NCI-H187 treated with DMSO at 0.1 percent for 48 hours (cell line): ENCODE results near the gene XYLB.

Experiments used
- DNase-seq: peaks from one replicate; lab custom pipeline; 2025; lab: John Stamatoyannopoulos, UW

The XYLB gene

DNA sequence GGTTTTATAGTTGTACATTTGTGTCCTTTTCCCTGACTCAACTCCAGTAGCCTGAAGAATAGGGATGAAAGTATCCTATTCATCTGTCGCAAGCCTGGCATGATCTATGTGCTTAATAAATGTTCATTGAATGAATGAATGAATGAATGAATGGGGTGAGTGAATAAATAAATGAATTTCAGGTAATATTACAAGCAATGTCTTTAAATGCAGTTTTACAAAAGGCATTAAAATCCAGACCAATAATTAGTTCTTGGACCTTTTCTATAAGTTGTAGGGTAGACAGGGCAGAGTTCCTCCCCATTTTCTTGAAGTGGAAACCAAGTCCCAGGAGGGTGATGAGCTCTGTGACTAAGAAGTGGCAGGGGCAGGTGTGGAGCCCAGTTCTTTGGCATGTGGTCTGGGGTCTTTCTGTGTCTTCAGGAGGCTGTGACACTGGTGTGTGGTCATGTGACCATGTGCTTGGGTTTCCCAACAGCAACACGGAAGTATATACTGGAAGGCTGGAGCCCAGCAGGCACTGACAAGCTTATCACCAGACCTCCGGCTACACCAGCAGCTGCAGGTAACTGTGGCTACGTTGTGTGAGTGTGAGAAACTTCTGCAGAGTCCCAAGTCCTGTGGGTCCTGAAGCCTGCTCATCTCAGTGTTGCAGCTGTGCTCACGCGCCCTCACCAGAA lies 18.3 kb downstream of the XYLB start:
- DNase-seq = no peak

DNA sequence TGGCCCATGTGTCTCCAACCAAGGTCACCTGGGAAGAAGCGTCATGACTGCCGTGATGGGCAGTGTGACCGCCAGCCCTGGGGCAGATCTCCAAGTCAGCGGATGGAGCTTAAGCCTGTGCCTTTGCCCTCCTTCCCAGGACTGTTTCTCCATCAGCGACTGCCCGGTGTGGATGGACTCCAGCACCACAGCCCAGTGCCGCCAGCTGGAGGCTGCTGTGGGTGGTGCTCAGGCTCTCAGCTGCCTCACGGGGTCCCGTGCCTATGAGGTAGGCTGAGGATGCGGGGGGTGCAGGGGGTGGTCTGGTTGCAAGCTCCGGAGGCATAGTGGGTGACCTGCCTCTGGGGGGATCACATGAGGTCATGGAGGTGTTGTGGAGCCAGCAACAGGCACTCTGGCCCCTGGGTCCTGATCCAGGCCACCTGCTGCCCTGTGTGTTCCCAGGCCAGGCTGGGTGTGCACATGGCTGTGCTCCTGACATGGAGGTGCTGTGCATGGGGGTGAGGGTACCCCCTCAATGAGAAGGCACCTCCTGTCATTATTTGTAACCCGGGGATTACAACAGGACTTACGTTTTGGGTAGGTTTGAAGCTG lies 19.0 kb downstream of the XYLB start:
- DNase-seq = no peak

DNA sequence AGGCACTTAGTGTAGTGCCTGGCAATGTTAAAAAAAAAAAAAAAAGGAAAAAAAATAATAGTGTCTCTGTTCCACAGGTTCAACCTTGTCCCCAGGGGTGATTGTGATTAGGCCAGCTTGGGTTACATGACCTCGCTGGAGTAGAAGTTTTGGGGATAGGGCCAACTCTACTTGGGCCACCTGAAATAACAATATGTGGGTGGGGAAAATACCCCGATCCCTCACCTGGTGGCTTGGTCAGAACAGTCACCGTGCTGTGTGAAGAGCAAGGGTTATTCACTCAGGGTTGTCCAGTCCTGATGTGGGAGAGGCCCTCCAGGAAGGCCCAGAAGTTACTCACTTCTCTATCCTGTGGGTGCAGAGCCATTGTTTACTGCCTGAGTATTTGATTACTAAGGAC lies 19.5 kb downstream of the XYLB start:
- no peak for DNase-seq

DNA sequence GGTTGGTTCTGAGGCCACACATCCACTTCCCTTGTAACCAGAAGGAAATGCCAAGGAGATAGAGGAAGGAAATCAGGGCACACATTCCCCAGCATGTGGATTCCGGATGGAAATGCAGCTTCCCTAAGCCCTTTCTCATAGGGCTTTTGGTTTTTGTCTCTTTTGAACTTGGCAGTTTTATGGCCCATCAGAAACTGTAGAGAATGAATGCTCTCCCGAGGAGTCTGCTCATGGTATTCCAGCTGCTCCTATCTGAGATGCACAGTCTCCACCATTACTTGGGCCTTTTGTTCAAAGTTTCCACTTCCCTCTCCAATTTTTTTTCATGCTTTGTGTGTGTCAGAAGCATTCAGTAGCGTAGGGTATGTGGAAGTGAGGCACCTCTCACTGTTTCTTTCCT lies 21.2 kb downstream of the XYLB start:
- no peak for DNase-seq

DNA sequence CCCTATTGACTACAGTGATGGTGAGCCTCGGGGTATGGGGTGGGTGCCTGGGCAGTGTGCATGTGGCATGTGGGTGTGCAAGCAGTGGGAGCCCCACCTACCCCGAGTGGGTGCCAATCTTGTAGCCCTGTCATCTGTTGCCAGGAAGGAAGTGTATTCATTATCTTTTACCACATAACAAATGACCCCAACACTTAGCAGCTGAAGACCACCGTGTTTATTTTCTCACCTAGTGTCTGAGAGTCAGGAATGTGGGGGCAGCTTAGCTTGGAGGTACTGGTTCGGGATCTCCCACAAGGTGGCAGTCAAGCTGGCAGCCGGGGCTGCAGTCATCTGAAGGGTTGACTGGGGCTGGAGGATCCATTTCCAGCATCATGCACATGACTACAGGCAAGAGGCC lies 21.7 kb downstream of the XYLB start:
- DNase-seq = no peak

DNA sequence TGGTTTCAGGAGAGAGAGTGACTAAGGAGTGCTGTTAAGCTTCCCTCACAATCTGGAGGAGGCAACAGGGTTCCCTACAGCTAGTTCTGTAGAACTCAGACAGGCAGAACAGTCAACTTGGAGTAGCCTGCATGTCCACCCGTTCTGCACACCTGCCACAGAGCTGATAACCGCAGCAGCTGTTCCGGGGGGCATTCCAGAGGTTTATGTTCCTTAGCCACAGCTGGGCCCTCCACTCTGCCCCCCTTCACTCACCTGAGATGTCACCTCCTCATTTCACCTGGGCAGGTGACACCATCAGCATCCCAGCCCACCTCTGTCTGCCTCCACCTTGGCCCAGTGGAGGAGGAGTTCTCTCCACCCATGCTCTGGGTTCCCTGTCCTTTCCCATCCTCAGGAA lies 22.6 kb downstream of the XYLB start:
- no peak for DNase-seq

DNA sequence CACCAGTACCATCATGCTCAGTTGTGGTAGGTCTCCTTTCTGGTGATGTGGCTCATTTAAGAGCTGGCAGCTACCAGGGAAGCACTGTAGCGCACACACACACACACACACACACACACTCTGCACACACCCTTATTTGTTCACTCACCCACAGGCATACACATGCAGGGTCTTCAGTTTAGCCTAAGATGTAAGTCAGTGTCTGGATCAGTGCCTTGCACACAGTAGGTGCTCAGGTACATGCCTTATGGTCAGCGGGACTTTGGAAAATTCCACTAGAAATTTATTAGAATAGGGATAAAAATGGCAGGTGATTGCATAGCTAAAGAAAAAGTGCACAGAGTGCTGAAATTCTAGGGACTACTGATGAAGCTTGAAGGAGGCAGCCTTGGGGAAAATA lies 23.6 kb downstream of the XYLB start:
- no peak for DNase-seq

DNA sequence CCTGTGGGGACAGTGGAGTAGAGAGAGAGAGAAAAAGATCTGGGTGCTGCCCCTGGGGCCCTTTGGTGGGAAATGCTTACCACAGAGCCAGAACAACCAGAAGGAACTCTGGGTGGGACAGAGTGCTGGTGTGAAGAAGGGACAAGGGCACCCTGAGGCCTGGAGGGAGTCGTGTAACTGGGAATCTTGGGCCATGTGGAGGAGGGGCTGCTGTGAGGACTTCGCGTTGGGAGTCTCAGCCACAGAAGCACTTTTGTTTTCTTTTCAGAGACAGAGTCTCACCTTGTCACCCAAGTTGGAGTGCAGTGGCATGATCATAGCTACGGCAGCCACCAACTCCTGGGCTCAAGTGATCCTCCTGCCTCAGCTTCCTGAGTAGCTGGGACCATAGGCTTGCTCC lies 24.3 kb downstream of the XYLB start:
- DNase-seq = no peak

DNA sequence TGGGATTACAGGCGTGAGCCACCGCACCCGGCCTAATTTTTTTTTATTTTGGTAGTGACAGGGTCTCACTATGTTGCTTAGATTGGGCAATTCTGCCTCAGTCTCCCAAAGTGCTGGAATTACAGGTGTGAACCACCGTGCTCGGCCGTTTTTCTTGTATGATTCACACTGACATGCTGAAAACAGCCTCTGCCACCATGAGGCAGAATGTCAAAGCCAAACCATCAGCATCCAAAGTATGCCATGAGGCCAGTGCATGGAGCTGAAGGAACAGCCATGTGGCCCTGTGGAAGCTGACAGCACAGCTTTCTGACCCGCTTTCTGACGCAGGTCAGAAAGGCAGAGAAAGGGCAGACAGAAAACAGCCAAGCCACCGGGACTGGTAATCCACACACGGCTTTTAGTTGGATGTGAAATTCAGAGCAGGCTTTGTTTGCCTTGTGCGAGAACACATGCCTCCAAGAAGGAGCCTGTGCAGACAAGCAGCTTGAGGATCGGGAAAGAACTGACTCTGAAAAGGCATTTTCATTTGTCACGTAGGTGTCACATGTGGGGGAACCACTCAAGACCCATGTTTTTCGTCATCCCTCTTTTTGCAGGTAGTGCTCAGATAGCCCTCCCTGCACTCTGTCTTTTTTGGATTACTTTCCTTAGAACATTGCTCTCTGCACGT lies 25.1 kb downstream of the XYLB start:
- DNase-seq = no peak

DNA sequence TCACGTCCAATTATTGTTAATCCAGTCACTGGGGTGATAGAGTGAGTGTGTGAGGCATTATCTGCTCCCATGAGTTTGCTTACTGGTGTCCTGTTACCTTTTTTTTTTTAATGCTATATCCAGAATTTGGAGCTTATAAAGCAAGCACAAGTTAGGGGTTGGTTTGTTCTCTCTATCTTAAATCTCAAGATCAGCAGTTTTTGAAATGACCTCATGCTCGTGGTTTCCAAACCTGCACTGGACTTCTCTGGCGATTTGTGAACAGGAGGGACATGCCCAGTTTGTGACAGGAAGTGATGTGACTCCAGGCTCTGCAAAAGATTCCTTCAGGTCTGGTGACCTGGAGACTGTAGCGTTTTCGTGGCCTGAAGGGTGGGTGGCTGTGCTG lies 25.6 kb downstream of the XYLB start:
- no peak for DNase-seq

DNA sequence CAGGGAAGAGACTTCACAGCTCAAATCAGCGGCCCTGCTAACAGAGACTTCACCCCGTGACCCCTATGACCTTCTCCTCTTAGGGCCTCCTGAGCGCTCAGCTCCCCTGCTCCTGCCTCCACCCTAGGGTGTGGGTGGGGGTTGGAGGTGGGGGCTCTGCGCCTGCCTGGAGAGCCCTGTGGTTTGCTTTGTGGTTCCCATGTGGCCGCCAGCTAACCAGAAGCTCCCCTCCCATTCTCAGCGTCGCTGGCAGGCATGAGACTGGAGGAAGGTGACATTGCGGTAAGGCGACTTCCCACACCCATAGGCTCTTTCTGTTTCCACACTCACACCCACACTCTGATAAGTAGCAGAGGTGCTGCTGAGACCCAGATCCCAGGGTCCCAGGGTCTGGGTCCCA lies 27.6 kb downstream of the XYLB start:
- no peak for DNase-seq

DNA sequence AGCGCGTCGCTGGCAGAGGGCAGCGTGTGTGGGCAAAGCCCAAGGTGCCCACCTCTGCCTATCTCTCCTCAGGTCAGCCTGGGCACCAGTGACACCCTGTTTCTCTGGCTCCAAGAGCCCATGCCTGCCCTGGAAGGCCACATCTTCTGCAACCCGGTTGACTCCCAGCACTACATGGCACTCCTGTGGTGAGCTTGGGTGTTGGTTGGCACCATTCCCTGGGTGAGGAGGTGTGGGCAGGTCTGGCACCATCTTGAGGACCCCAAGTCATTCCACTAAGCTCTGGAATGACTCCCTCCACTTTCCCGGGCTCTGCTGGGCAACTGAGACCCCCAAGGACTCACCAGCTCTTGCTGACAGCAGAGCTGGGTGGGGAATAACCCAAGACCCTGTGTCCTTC lies 28.5 kb downstream of the XYLB start:
- DNase-seq = no peak

DNA sequence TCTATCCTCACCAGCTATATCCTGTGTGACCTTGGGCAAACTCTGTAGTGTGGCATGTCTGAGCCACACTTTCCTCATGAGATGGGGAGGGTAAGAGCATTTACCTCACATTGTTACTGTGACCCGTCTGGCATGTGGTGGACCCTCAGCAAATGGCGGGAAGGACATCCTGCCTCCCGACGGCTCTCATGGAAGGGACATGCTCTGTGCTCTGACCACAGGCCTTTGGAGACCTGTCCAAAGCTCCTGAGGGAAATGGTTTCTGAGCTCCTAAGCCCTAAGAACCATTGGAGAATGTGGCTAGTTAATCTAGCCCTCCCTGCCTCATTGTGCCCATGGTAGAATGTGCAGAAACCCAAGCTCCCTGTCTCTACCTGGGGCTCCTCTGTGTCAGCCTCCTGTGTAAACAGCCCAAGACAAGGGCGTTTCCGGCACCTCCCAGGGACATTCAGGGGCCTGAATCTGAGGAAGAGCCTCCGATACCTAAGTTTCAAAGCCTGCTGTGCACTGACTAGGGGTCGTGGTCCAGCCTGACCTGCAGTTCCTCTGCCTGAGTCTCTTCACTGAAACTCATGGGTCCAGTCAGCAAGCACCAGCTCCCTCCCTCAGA lies 29.0 kb downstream of the XYLB start:
- no peak for DNase-seq

DNA sequence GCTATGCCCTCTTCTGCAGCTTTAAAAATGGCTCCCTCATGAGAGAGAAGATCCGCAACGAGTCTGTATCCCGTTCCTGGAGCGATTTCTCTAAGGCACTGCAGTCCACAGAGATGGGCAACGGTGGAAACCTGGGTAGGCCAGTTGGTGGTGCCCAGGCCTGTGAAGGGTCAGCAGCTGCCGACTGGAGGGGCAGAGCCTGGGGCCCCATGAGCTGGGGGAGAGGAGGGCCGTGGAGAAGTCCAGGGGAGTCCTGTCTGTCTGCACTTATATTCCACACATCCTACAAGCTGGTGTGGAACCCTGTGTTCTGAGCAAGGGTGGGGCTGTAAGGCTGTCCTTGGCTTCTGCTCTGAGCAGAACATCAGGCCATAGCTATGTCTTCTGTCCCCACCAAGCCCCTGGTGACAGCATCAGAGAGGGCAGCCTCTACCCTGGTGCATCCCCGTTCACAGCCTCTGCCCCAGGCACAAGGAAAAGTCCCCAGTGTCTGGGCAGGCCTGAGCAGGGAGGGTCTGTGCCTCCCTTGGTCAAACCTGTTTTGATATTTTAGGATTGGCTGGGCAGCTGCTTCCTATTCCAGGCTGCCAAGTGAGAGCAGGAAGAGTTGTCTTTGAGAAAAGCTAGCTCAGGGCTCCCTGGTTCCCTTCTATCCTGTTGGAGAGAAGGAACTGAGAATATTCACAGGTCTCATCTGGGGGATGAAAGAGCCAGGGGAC lies 29.7 kb downstream of the XYLB start:
- no peak for DNase-seq

DNA sequence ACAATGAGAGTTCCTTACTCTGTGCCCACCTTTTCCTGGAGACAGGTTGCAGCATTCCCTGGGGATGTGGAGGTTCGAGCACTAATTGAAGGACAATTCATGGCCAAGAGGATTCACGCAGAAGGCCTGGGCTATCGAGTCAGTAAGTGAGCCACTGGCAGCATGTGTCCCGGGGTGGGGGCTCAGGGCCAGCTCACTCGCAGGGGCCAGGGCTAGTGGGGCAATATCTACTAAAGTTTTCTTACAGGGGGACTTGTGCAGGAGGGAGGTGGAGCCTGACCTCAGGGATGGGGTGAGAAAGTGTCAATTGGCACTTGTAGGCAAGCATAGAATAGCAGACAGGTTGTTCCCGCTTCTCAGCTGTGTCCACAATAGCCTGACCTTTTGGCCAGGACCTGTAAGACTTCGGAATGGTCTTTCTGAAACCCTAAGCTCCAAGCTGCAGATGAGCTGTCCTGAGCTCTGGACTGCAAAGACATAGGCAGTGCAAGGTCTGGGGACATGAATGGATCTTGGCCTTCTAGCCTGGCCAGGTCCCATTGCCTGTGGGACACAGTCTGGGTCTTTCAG lies 32.7 kb downstream of the XYLB start:
- no peak for DNase-seq

DNA sequence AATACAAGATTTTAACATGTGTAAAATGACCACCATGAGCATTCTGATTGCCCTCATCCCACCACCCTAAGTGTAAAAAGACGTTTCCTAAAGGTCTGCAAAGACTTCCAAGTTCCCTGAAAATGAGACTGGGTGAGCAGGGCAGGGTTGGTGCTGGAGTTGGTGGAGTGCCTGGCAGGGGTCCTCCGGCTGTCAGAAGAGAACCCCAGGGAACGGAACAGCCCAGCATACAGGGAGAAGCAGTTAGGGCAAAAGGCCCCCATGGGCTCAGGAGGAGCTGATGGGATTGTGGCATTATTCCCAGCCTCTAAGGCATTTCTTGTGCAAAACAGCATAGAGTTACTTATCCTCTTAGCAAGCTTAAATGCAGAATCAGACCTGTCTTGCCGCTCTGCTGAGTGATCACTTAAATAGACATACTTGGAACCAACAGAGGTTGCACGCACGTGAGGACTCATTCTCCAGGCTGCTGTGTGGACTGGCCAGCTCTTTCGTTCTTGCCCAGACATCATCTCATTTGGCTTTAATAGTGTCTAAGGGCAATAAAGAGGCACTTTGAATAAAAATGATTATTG lies 36.0 kb downstream of the XYLB start:
- DNase-seq = no peak

DNA sequence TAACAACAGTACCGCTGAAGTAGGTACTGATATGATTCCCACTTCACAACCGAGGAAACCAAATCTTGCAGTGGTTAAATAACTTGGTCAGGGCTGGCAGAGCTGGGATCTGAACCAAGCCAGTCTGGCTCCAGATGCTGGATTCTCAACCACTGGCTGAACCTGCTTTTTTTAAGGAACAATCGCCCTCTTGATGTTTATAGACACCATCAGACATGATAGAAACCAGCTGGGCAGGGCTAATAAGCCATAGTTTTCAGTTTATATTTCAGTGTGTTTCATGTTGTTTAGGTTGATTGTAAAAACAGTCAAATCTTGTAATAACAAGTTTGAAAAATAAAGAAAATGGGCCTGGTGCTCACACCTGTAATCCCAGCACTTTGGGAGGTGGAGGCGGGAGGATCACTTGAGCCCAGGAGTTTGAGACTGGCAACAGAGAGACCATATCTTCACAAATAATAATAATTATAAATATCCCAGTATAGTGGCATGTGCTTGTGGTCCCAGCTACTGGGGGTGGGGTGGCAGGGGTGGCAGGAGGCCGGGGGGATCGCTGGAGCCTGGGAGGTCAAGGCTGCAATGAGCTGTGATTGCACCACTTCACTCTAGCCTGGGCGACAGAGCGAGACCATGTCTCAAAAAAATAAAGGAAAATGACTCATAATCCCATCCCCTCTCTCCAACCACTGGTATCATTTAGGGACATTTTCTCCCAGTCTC lies 36.7 kb downstream of the XYLB start:
- no peak for DNase-seq

DNA sequence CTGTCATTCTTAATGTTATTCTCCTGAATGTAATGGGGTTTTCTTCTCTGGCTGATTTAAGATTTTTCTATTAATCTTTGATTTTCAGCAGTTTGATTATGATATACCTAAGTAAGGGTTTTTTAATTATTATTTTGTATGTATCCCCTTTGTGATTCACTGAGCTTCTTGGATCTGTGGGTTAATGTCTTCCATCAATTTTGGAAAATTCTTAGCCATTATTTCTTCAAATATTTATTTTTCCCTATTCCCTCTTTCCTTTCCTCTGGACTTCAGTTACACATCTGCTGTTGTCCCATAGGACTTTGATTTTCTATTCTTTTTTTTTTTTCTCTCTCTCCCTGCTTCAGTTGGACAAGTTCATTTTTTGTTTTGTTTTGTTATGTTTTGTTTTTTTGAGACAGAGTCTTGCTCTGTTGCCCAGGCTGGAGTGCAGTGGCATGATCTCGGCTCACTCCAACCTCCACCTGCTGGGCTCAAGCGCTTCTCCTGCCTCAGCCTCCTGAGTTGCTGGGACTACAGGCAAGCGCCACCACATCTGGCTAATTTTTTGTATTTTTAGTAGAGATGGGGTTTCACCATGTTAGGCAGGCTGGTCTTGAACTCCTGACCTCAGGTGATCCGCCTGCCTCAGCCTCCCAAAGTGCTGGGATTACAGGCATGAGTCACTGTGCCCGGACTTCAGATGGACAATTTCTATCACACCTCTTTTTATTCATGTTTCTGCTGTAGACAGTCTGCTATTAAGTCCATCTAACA lies 40.6 kb downstream of the XYLB start:
- DNase-seq = no peak

DNA sequence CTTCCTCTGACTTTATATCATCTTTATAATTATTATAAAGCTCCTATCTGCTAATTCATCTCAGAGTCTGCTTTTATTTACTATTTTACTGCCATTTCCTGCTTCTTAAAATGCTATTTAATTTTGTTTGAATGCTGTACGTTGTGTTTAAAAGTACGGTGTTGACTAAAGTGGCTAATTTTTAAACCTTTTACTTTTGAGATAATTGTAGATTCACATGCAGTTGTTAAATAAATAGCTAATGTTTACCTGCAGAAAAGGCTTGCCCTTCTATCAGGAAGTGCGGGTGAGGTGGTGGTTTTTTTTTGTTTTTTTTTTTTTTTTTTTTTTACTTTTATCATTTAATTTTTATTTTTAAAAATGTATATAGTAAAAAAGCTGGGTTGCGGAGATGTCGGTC lies 41.3 kb downstream of the XYLB start:
- DNase-seq = no peak

DNA sequence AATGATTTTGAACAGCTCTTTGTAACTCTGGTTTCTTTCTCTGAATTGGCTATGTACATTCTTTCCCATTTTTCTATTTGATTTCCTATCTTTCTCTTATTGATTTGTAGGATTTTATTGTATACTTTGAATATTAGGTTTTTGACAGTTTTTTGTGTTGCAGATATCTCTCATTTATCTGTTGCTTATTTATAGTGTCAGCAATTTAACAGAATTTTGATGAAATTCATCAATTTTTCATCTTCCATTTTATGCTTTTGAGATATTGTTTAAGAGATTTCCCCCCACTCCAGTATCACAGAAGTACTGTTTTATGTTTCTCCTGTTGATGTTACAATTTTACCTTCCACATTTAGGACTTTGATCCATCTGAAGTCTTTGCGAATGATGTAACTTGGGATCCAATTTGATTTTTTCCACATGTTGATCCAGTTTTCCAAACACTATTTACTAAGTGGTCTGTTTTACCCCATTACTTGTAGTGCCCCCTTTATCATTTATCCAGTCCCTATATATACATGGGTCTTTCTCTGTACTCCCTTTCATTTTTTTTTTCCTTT lies 46.1 kb downstream of the XYLB start:
- no peak for DNase-seq
